Stimulated activated CD4-positive, alpha-beta T cell treated with anti-CD3 and anti-CD28 coated beads, Interleukin-4, amount 100 ng/mL, for 4 hours (primary cell): ENCODE data around the gene NRXN2.
"Not testable (repeated sequence)": the region's sequence is repeated elsewhere in the genome, so short reads cannot be mapped to it uniquely, and the experiment has no call there.

Experiments
- DNase-seq, 2 experiments: peaks; one replicate each; pipeline ENCODE4 v3.0.0-alpha.2; 2020

The NRXN2 gene

GRCh38 chr11:64602466-64603070 lies 120.4 kb downstream of the NRXN2 start:
- DNase-seq: no peak

GRCh38 chr11:64601605-64602465 lies 121.2 kb downstream of the NRXN2 start:
- no peak for DNase-seq

- no peak for DNase-seq
Measured at GRCh38 chr11:64600281-64600992, 122.6 kb downstream of the NRXN2 start.

- DNase-seq: no peak
Measured at GRCh38 chr11:64599698-64600211, 123.2 kb downstream of the NRXN2 start.

- no peak for DNase-seq
Measured at GRCh38 chr11:64598797-64599697, 124.0 kb downstream of the NRXN2 start.

GRCh38 chr11:64598106-64598796 lies 124.7 kb downstream of the NRXN2 start:
- DNase-seq: no peak

- DNase-seq: no peak
Measured at GRCh38 chr11:64597671-64598101, 125.3 kb downstream of the NRXN2 start.

- not testable (repeated sequence) for DNase-seq
Measured at GRCh38 chr11:64595922-64596321, 127.1 kb downstream of the NRXN2 start.

GRCh38 chr11:64594159-64594939 lies 128.6 kb downstream of the NRXN2 start:
- no peak for DNase-seq

- DNase-seq: no peak
Measured at GRCh38 chr11:64593156-64594105, 129.6 kb downstream of the NRXN2 start.

- DNase-seq: no peak
Measured at GRCh38 chr11:64592656-64593055, 130.3 kb downstream of the NRXN2 start.

GRCh38 chr11:64592234-64592615 lies 130.8 kb downstream of the NRXN2 start:
- no peak for DNase-seq

- DNase-seq: no peak
Measured at GRCh38 chr11:64591257-64592233, 131.5 kb downstream of the NRXN2 start.

GRCh38 chr11:64590763-64591221 lies 132.2 kb downstream of the NRXN2 start, which contains the start of gene SLC22A12:
Gene SLC22A12 (plus strand): TSS chr11:64591220. CDS start chr11:64591557, 337 bp downstream.
- no peak for DNase-seq

GRCh38 chr11:64588701-64589100 lies 134.3 kb downstream of the NRXN2 start:
- no peak for DNase-seq

GRCh38 chr11:64586366-64586765 lies 136.6 kb downstream of the NRXN2 start:
- no peak for DNase-seq

GRCh38 chr11:64585150-64585549 lies 137.8 kb downstream of the NRXN2 start:
- DNase-seq: no peak
